Measurements from ENCODE around the gene TSPAN3. TPM values are rescaled to one million over a fixed set of nuclear protein-coding genes. Genes with fewer than 3 reads are reported as not detected.

Gene TSPAN3
- total RNA-seq, 4 donors from 2014 or later, result 330 to 637 (median 593) TPM

DNA sequence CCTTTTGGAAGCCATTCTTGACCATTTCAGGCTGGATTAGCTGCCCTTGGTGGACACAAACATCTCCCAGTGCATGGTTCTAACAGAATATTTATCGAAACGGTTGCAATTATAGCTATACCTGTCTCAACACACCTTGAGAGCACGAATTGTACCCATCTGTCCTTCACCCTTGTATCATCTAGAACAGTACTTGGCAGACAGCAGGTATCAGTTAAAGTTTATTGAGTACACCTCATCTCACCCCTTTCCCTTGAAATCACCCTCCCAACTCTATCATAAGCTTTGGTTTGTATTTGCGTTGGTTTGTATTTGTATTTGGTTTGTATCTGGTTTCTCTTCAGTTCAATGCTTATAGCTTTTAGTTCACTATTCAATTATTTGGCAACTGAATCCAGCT, 12.4 kb downstream of the TSPAN3 start:
- H3K36me3 ChIP-seq, result no peaks in the 10 kb centered on the region
- H3K4me1 ChIP-seq, result peaks cover 31 to 33% of the 10 kb centered on the region in 2 donors
- 98 to 100% methylated on average over 4 of the region's 4 CpGs for WGBS, 2 donors
- no peaks in the 10 kb centered on the region for H3K27me3 ChIP-seq
- no peak overlapping the region for H3K27ac ChIP-seq
- TF ChIP-seq, protein P1, sequence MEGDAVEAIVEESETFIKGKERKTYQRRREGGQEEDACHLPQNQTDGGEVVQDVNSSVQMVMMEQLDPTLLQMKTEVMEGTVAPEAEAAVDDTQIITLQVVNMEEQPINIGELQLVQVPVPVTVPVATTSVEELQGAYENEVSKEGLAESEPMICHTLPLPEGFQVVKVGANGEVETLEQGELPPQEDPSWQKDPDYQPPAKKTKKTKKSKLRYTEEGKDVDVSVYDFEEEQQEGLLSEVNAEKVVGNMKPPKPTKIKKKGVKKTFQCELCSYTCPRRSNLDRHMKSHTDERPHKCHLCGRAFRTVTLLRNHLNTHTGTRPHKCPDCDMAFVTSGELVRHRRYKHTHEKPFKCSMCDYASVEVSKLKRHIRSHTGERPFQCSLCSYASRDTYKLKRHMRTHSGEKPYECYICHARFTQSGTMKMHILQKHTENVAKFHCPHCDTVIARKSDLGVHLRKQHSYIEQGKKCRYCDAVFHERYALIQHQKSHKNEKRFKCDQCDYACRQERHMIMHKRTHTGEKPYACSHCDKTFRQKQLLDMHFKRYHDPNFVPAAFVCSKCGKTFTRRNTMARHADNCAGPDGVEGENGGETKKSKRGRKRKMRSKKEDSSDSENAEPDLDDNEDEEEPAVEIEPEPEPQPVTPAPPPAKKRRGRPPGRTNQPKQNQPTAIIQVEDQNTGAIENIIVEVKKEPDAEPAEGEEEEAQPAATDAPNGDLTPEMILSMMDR (IDR thresholded peaks at IDR 0.05), result no peak
- no peak for TF ChIP-seq POLR2A (IDR thresholded peaks at IDR 0.05)
- H3K4me3 ChIP-seq (replicated peaks in 1 of 3), result no peak overlapping the region
- intact Hi-C loops (cut with DNase I), result no loop called here
- no peak for DNase-seq
- H3K9me3 ChIP-seq, result no peaks in the 10 kb centered on the region

DNA sequence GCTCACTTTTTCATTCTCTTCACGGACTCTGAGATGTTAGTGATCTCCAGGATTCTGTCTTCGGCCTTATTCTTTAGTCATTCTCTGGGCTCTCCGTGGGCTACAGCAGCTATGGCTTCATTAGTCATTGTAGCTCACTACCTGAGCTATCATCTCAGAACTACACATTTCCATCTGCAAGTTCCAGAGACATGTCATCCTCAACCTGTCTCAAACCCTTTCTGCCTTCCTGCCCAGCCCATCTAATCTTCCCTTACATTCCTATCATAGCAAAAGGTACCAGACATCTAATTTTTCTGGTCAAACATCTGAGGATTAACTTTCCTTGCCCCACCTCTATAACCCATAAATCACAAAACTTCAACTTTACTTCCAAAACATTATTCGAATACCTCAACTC, 13.2 kb downstream of the TSPAN3 start:
- no peak overlapping the region for H3K4me3 ChIP-seq (replicated peaks in 1 of 3)
- no peak overlapping the region for H3K27ac ChIP-seq
- no peaks in the 10 kb centered on the region for H3K27me3 ChIP-seq
- DNase-seq, result no peak
- intact Hi-C loops (cut with DNase I), result no loop called here
- H3K4me1 ChIP-seq, result peaks cover 30 to 33% of the 10 kb centered on the region in 2 donors
- H3K9me3 ChIP-seq, result no peaks in the 10 kb centered on the region
- no peak for TF ChIP-seq POLR2A (IDR thresholded peaks at IDR 0.05)
- TF ChIP-seq, protein P1 (IDR thresholded peaks at IDR 0.05), result no peak
- 89 to 96% methylated on average over 4 of the region's 4 CpGs for WGBS, 2 donors
- H3K36me3 ChIP-seq, result peaks cover 0 to under 1% of the 10 kb centered on the region in 2 donors

DNA sequence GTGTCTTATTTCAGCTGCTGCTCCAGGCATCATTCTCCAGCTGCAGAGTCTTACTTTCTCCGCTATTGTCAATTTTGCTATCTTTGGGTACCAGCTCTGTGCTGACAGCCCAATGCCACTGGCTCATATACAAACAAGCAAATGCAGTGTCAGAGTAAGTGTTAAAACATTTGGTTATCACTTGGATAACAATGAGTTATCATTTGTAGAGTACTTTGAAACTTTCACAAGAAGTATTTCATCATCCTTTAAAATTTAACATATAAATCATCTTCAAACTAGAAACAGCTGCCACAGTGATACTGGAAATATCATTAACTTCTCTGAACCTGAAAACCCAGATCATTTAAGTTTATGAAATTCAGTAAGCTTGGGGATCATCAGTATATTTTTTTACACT, 13.8 kb downstream of the TSPAN3 start:
- DNase-seq, result no peak
- TF ChIP-seq, protein P1 (IDR thresholded peaks at IDR 0.05), result no peak
- no peak for TF ChIP-seq POLR2A (IDR thresholded peaks at IDR 0.05)
- peaks cover 4 to 5% of the 10 kb centered on the region in 2 donors for H3K36me3 ChIP-seq
- WGBS, 2 donors, result 96 to 100% methylated on average over 1 of the region's 1 CpG
- intact Hi-C loops (cut with DNase I), result no loop called here
- H3K4me1 ChIP-seq, result peaks cover 28 to 29% of the 10 kb centered on the region in 2 donors
- no peak overlapping the region for H3K27ac ChIP-seq
- no peaks in the 10 kb centered on the region for H3K27me3 ChIP-seq
- no peaks in the 10 kb centered on the region for H3K9me3 ChIP-seq
- H3K4me3 ChIP-seq (replicated peaks in 1 of 3), result no peak overlapping the region

DNA sequence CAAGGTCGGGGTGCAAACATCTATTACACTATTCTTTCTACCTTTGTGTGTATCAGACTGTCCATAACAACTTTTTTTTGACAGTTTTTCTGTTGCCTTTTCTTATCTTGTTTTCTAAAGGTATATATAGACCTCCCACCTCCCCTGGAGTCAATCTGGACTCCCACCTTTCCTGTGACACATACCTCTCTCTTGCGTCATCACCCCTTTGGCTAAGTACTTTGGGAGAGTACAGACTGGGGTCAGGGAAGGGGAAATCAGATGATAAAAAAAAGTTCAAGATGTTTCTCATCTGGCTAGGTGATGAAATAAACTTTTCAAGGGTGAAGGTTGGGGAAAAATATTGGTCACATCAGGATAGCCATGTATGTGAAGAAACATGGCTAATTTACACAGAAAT, 17.2 kb downstream of the TSPAN3 start:
- Histone ChIP-seq H3K9me3 (no peaks in the 10 kb centered on the region), H3K4me3 (replicated peaks in 1 of 3) (no peak overlapping the region), H3K4me1 (no peaks in the 10 kb centered on the region), H3K36me3 (peaks cover 9 to 13% of the 10 kb centered on the region in 2 donors), H3K27ac (no peak overlapping the region), H3K27me3 (no peaks in the 10 kb centered on the region)
- TF ChIP-seq, protein P1 (IDR thresholded peaks at IDR 0.05), result no peak
- TF ChIP-seq POLR2A (IDR thresholded peaks at IDR 0.05), result no peak
- intact Hi-C loops (cut with DNase I), result no loop called here
- WGBS, 2 donors, result 95 to 99% methylated on average over 2 of the region's 2 CpGs
- no peak for DNase-seq

DNA sequence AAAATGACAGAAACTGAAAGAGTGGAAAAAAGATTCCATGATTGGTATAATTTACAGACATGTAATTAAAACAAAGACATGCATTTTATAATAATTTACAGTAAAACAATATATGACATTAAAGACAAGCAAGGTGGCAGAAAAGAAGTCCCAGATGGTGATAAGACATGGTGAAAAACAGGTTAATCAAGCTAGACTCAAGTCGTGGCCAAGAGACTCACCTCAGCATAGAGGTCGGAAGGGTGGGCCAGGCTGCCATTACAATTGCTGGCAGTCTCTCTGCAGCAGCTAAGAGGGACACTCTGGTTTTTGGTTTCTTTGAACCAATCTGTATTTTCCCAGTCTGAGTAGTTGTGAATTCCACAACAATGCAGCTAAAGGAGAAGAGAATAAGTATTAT, 18.4 kb downstream of the TSPAN3 start:
- no peaks in the 10 kb centered on the region for H3K4me1 ChIP-seq
- intact Hi-C loops (cut with DNase I), result no loop called here
- 59 to 65% methylated on average over 2 of the region's 2 CpGs for WGBS, 2 donors

More for the DNA sequence above, 18.4 kb downstream of the TSPAN3 start:
- no peak for TF ChIP-seq POLR2A (IDR thresholded peaks at IDR 0.05)
- TF ChIP-seq, protein P1 (IDR thresholded peaks at IDR 0.05), result no peak
- no peak for DNase-seq
- H3K4me3 ChIP-seq (replicated peaks in 1 of 3), result no peak overlapping the region
- no peaks in the 10 kb centered on the region for H3K9me3 ChIP-seq
- H3K36me3 ChIP-seq, result peaks cover 9 to 13% of the 10 kb centered on the region in 2 donors
- no peak overlapping the region for H3K27ac ChIP-seq
- H3K27me3 ChIP-seq, result no peaks in the 10 kb centered on the region
